Esophagus squamous epithelium (tissue), 5 donors: ENCODE results near the gene ALDH2. TPM values are rescaled to one million over a fixed set of nuclear protein-coding genes. Genes with fewer than 3 reads are reported as not detected.
"Not testable (repeated sequence)": the region's sequence is repeated elsewhere in the genome, so short reads cannot be mapped to it uniquely, and the experiment has no call there.

Experiments used
- DNase-seq: peaks from one replicate; lab custom pipeline; 2025; lab: John Stamatoyannopoulos, UW
- H3K27ac ChIP-seq, 4 donors: fragments of 200-600 bp; sonication (generic); one replicate each; pipeline ENCODE4 v1.5.1; 2016 to 2019; ENCODE audit warnings: mild to moderate bottlenecking in 1 of 4
- H3K27me3 ChIP-seq, 4 donors: fragments of 200-600 bp; sonication (generic); 1 replicate in 3 of 4; 2 replicates in 1 of 4; pipeline versions ENCODE4 v1.5.1 to v1.6.0; 2017 to 2021; ENCODE audit warnings: antibody characterized with exemption in 1 of 4
- H3K36me3 ChIP-seq, 3 donors: fragments of 200-600 bp; sonication (generic); one replicate each; pipeline ENCODE4 v1.5.1; 2016 to 2019
- H3K4me1 ChIP-seq, 3 donors: fragments of 200-600 bp; sonication (generic); one replicate each; pipeline ENCODE4 v1.5.1; 2017 to 2019
- H3K4me3 ChIP-seq, 4 donors: fragments of 200-600 bp; sonication (generic); 1 replicate in 3 of 4; 2 replicates in 1 of 4; pipeline ENCODE4 v1.5.1; 2016 to 2019; ENCODE audit warnings: mild to moderate bottlenecking in 2 of 4, moderate library complexity in 1 of 4
- H3K9me3 ChIP-seq, 3 donors: fragments of 200-600 bp; sonication (generic); one replicate each; pipeline ENCODE4 v1.5.1; 2016 to 2019
- CTCF ChIP-seq, 6 experiments: fragments of 450-650 bp in 4 of 6; fragments of 200-600 bp in 2 of 6; sonication (generic) in 2 of 6; IDR thresholded peaks; one replicate each; pipeline ENCODE4 v1.5.1; 2016 to 2019; ENCODE audit warnings: antibody characterized with exemption in 6 of 6, mild to moderate bottlenecking in 4 of 6, moderate library complexity in 4 of 6
- POLR2A ChIP-seq, 4 donors: fragments of 450-650 bp; IDR thresholded peaks; one replicate each; pipeline ENCODE4 v1.6.1; 2017; ENCODE audit warnings: antibody characterized with exemption in 4 of 4, mild to moderate bottlenecking in 4 of 4, moderate library complexity in 3 of 4
- WGBS, 2 donors: methylation state at CpG; one replicate each; pipeline ENCODE4 v1.1.5; 2018; 5-methylcytosine and 5-hydroxymethylcytosine counted together
- intact Hi-C: fragments of 100-400 bp; cut with DNase I; formaldehyde crosslinking; loops from one replicate; pipeline ENCODE4 v1.15.0; 2022
- total RNA-seq, 4 donors: library from RNA; depleted of rRNA; stranded (reverse); fragments of >200 nt; gene quantifications; one replicate each; pipeline ENCODE4 v1.1.0, GENCODE V29; 2016
- donor health status: DM: yes; HTN: yes; CAD: no.

The ALDH2 gene
- total RNA-seq, 4 donors from 2014 or later = 71.8 to 169 (median 104) TPM

- intact Hi-C loops = no loop called here
- Histone ChIP-seq H3K4me1 (no peaks in the 10 kb centered on the region), H3K36me3 (peaks cover 12 to 100% (median 54%) of the 10 kb centered on the region in 3 donors), H3K4me3 (no peak overlapping the region), H3K27ac (no peak overlapping the region), H3K9me3 (no peaks in the 10 kb centered on the region), H3K27me3 (no peaks in the 10 kb centered on the region)
- DNase-seq = no peak
- 68 to 82% methylated on average over 4 of the region's 4 CpGs for WGBS, 2 donors
- TF ChIP-seq POLR2A (IDR thresholded peaks at IDR 0.05) (no peak), CTCF (IDR thresholded peaks at IDR 0.05) (no peak)
These were observed 39.6 kb downstream of the ALDH2 start for GRCh38 chr12:111806304-111806703.

GRCh38 chr12:111807232-111807631, 40.5 kb downstream of the ALDH2 start:
- DNase-seq = no peak
- no peak overlapping the region for H3K4me3 ChIP-seq
- no peaks in the 10 kb centered on the region for H3K4me1 ChIP-seq
- H3K27ac ChIP-seq = no peak overlapping the region
- peaks cover 12 to 99% (median 51%) of the 10 kb centered on the region in 3 donors for H3K36me3 ChIP-seq
- TF ChIP-seq CTCF (IDR thresholded peaks at IDR 0.05) = no peak
- TF ChIP-seq POLR2A (IDR thresholded peaks at IDR 0.05) = no peak
- no peaks in the 10 kb centered on the region for H3K9me3 ChIP-seq
- intact Hi-C loops = no loop called here
- H3K27me3 ChIP-seq = no peaks in the 10 kb centered on the region
- WGBS, 2 donors = 74 to 87% methylated on average over 7 of the region's 7 CpGs

GRCh38 chr12:111812881-111813741, 46.4 kb downstream of the ALDH2 start:
- peaks cover 12 to 46% (median 29%) of the 10 kb centered on the region in 3 donors for H3K36me3 ChIP-seq
- no peaks in the 10 kb centered on the region for H3K27me3 ChIP-seq
- peak overlapping the region in 1 of 4 donors; percentile 30 for H3K27ac ChIP-seq
- H3K4me3 ChIP-seq = no peak overlapping the region
- peak; percentile 10 for DNase-seq
- H3K9me3 ChIP-seq = no peaks in the 10 kb centered on the region
- WGBS, 2 donors = 13 to 16% methylated on average over 9 to 11 of the region's 13 CpGs
- peaks cover 0 to 10% (median 0%) of the 10 kb centered on the region in 3 donors for H3K4me1 ChIP-seq
- TF ChIP-seq POLR2A (IDR thresholded peaks at IDR 0.05) = no peak
- TF ChIP-seq CTCF (IDR thresholded peaks at IDR 0.05) = peak; percentile 71 to 88 (median 85)
- intact Hi-C loops = loop anchor here (5.0 kb wide), 1 partner anchor 61 kb away; no protein-coding TSS in a partner anchor

- 72 to 80% methylated on average over 3 to 6 of the region's 6 CpGs for WGBS, 2 donors
- peaks cover 0 to 16% (median 6%) of the 10 kb centered on the region in 3 donors for H3K36me3 ChIP-seq
These were observed 49.4 kb downstream of the ALDH2 start for GRCh38 chr12:111816065-111816615.

GRCh38 chr12:111816898-111817297, 50.2 kb downstream of the ALDH2 start:
- intact Hi-C loops, H3K36me3 ChIP-seq, DNase-seq, H3K4me3 ChIP-seq, H3K9me3 ChIP-seq, H3K27me3 ChIP-seq, H3K27ac ChIP-seq: not testable (repeated sequence)
- peaks cover 0 to 18% (median 0%) of the 10 kb centered on the region in 3 donors for H3K4me1 ChIP-seq
- 63 to 72% methylated on average over 3 of the region's 3 CpGs for WGBS, 2 donors

More at GRCh38 chr12:111816065-111816615, 49.4 kb downstream of the ALDH2 start:
- no peak for DNase-seq
- Histone ChIP-seq H3K27ac (no peak overlapping the region), H3K27me3 (no peaks in the 10 kb centered on the region), H3K4me1 (peaks cover 0 to 18% (median 0%) of the 10 kb centered on the region in 3 donors), H3K9me3 (no peaks in the 10 kb centered on the region), H3K4me3 (no peak overlapping the region)
- intact Hi-C loops = no loop called here
- no peak for TF ChIP-seq CTCF (IDR thresholded peaks at IDR 0.05)
- no peak for TF ChIP-seq POLR2A (IDR thresholded peaks at IDR 0.05)
